ENCODE measurements around the gene RBM26. TPM values are rescaled to one million over a fixed set of nuclear protein-coding genes. Genes with fewer than 3 reads are reported as not detected.
A peak's percentile ranks its signal among the peaks of the same experiment; 100 is the strongest.

The RBM26 gene, protein sequence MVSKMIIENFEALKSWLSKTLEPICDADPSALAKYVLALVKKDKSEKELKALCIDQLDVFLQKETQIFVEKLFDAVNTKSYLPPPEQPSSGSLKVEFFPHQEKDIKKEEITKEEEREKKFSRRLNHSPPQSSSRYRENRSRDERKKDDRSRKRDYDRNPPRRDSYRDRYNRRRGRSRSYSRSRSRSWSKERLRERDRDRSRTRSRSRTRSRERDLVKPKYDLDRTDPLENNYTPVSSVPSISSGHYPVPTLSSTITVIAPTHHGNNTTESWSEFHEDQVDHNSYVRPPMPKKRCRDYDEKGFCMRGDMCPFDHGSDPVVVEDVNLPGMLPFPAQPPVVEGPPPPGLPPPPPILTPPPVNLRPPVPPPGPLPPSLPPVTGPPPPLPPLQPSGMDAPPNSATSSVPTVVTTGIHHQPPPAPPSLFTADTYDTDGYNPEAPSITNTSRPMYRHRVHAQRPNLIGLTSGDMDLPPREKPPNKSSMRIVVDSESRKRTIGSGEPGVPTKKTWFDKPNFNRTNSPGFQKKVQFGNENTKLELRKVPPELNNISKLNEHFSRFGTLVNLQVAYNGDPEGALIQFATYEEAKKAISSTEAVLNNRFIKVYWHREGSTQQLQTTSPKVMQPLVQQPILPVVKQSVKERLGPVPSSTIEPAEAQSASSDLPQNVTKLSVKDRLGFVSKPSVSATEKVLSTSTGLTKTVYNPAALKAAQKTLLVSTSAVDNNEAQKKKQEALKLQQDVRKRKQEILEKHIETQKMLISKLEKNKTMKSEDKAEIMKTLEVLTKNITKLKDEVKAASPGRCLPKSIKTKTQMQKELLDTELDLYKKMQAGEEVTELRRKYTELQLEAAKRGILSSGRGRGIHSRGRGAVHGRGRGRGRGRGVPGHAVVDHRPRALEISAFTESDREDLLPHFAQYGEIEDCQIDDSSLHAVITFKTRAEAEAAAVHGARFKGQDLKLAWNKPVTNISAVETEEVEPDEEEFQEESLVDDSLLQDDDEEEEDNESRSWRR
- total RNA-seq: 10 to 100 TPM; 54.7 to 67.5 (median 56.8) TPM

DNA sequence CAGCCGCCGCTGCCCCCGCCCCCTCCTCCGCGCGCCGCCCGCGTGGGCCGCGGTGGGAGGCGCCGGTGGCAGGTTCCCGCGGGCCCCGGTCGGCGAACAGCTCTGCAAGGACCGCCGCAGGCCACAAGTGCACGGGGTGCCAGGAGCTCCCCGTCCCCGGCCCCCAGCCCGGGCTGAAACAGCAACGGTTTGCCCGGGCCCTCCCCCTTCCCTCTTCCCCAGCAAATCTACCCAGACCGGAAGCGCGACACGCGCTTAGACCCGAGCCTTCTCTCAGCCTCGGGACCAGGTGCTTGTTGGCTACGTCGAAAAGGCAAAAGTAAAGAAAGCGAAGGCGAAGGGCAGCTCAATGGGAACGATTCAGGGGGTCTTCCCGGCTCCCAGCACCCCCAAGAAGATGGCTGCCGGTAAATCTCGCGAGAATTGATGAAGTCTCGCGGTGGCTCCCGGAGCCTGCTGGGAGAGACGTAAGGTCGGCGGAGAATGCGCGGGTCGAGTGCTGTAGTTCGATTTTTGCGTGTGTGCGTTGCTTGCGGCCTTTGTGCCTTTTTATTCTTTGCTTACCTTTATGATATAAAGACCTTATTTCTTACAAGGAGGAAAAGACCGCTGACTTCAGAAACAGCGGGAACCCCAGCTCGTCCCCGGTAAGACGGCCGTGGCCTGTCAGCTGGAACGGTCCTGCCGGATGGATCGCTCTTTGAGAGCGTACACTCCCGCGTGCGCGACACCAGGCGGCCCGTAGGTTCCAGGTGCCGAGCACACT lies at the start of gene RBM26:
Gene RBM26, minus strand, starts transcription at position 425 of the 766 bp plus-strand sequence. CDS start 481 bp downstream, outside the sequence.
- H3K4me1 ChIP-seq: peaks cover 28 to 40% of the 10 kb centered on the region in 2 donors

DNA sequence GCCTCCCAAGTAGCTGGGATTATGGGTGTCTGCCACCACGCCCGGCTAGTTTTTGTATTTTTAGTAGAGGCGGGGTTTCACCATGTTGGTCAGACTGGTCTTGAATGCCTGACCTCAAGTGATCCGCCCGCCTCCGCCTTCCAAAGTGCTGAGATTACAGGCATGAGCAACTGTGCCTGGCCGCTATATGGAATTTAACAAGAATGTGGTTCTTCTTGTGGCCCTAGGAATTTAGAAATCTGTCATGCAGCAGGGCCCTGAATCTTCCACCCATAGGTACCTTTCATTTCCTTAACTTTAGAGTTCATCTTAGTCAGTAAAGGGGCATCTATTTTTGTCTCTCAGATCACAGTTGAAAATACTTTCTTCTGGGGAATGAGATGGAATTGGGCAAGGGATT lies 49.3 kb upstream of the RBM26 start:
- TF ChIP-seq, protein P1, sequence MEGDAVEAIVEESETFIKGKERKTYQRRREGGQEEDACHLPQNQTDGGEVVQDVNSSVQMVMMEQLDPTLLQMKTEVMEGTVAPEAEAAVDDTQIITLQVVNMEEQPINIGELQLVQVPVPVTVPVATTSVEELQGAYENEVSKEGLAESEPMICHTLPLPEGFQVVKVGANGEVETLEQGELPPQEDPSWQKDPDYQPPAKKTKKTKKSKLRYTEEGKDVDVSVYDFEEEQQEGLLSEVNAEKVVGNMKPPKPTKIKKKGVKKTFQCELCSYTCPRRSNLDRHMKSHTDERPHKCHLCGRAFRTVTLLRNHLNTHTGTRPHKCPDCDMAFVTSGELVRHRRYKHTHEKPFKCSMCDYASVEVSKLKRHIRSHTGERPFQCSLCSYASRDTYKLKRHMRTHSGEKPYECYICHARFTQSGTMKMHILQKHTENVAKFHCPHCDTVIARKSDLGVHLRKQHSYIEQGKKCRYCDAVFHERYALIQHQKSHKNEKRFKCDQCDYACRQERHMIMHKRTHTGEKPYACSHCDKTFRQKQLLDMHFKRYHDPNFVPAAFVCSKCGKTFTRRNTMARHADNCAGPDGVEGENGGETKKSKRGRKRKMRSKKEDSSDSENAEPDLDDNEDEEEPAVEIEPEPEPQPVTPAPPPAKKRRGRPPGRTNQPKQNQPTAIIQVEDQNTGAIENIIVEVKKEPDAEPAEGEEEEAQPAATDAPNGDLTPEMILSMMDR (IDR thresholded peaks at IDR 0.05): no peak
- no peak for TF ChIP-seq POLR2A (IDR thresholded peaks at IDR 0.05)
- intact Hi-C loops (cut with DNase I): no loop called here
- no peaks in the 10 kb centered on the region for H3K36me3 ChIP-seq
- 88 to 97% methylated on average over 7 of the region's 7 CpGs for WGBS, 2 donors
- no peaks in the 10 kb centered on the region for H3K4me1 ChIP-seq
- H3K27ac ChIP-seq: no peak overlapping the region
- H3K4me3 ChIP-seq (replicated peaks in 1 of 3): no peak overlapping the region
- H3K9me3 ChIP-seq: no peaks in the 10 kb centered on the region
- H3K27me3 ChIP-seq: no peaks in the 10 kb centered on the region
- DNase-seq: no peak

More for the DNA sequence above, at the start of gene RBM26:
- intact Hi-C loops (cut with DNase I): no loop called here
- Histone ChIP-seq H3K9me3 (no peaks in the 10 kb centered on the region), H3K27me3 (no peaks in the 10 kb centered on the region), H3K27ac (peak within 1 kb of the TSS; percentile 92 to 99 (median 98)), H3K4me3 (replicated peaks in 1 of 3) (peak within 1 kb of the TSS; percentile 66 to 100 (median 86)), H3K36me3 (no peaks in the 10 kb centered on the region)
- WGBS, 2 donors: 0 to 1% methylated on average over 38 to 63 of the region's 72 CpGs
- DNase-seq: peak; percentile 91 to 92
- peak in 1 of 2 donors; percentile 78 for TF ChIP-seq POLR2A (IDR thresholded peaks at IDR 0.05)
- TF ChIP-seq, protein P1 (IDR thresholded peaks at IDR 0.05): peak in 1 of 6 experiments; percentile 19

DNA sequence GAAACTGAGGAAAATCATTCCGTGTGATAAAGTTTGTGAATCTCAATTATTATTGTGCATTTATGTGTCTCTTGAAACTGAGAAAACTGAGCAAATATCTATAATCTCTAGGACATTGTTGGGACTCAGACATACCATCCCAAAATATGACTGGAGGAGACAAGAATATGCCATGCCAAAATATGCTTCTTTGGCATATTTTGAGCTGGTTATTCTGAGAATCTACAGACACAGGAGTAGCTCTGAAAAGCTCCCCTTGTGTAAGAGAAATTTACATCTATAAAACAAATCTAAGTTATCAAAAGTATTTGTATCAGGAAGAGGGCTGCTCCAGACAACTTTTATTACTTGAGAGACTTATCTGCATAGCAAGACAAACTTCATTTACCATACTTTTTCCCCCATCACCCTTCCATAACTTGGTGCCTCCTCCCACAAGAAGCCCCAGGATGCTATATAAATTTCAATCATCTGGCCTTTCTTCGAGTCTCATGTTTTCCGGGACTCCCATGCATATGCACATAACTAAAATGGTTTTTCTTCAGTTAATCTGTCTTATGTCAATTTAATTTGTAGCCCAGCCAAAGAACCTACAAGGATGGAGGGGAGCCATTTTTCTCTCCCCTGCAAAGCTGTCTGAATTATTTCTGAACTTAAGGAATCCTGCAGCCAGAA lies 46.3 kb upstream of the RBM26 start:
- H3K4me1 ChIP-seq: no peaks in the 10 kb centered on the region
- no peaks in the 10 kb centered on the region for H3K27me3 ChIP-seq
- no peaks in the 10 kb centered on the region for H3K36me3 ChIP-seq
- no peak for TF ChIP-seq POLR2A (IDR thresholded peaks at IDR 0.05)
- TF ChIP-seq, protein P1 (IDR thresholded peaks at IDR 0.05): no peak
- no peak overlapping the region for H3K4me3 ChIP-seq (replicated peaks in 1 of 3)
- no peaks in the 10 kb centered on the region for H3K9me3 ChIP-seq
- intact Hi-C loops (cut with DNase I): no loop called here
- 65 to 75% methylated on average over 3 of the region's 3 CpGs for WGBS, 2 donors
- H3K27ac ChIP-seq: no peak overlapping the region
- no peak for DNase-seq

DNA sequence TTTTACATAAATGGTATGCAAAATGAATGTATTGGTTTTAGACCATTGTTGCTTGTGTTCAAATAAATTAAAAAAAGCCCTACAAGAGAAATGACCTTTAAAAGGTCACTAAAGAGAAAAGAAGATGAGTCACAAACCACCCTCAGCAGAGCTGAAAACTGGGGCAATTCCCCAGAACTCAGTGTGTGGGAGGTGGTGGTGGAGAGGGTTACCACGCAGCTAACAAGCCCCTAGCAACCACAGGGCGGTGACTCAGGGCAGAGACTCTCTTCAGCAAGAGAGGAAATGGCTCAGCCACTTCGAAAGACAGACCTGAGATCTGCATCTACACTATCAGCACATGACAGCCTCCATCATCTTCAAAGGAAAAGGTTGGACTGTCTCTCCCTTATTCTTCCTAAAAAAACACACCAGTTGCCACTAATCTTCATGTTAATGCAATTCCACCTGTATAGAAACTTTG lies 45.5 kb upstream of the RBM26 start:
- Histone ChIP-seq H3K4me3 (replicated peaks in 1 of 3) (no peak overlapping the region), H3K9me3 (no peaks in the 10 kb centered on the region), H3K27me3 (no peaks in the 10 kb centered on the region), H3K4me1 (no peaks in the 10 kb centered on the region), H3K36me3 (no peaks in the 10 kb centered on the region), H3K27ac (no peak overlapping the region)
- no peak for DNase-seq
- intact Hi-C loops (cut with DNase I): no loop called here
- no peak for TF ChIP-seq POLR2A (IDR thresholded peaks at IDR 0.05)
- TF ChIP-seq, protein P1 (IDR thresholded peaks at IDR 0.05): no peak
- WGBS, 2 donors: 27 to 42% methylated on average over 3 of the region's 3 CpGs

Data from thyroid gland (tissue), 4 donors.